Measurements from ENCODE around the gene KLHL15. TPM values are rescaled to one million over a fixed set of nuclear protein-coding genes. Genes with fewer than 3 reads are reported as not detected.
A peak's percentile ranks its signal among the peaks of the same experiment; 100 is the strongest.
"Not testable (repeated sequence)": the region's sequence is repeated elsewhere in the genome, so short reads cannot be mapped to it uniquely, and the experiment has no call there.

KLHL15 gene
- total RNA-seq, 2 donors from 2014 or later: 4.0 to 5.2 TPM

DNA sequence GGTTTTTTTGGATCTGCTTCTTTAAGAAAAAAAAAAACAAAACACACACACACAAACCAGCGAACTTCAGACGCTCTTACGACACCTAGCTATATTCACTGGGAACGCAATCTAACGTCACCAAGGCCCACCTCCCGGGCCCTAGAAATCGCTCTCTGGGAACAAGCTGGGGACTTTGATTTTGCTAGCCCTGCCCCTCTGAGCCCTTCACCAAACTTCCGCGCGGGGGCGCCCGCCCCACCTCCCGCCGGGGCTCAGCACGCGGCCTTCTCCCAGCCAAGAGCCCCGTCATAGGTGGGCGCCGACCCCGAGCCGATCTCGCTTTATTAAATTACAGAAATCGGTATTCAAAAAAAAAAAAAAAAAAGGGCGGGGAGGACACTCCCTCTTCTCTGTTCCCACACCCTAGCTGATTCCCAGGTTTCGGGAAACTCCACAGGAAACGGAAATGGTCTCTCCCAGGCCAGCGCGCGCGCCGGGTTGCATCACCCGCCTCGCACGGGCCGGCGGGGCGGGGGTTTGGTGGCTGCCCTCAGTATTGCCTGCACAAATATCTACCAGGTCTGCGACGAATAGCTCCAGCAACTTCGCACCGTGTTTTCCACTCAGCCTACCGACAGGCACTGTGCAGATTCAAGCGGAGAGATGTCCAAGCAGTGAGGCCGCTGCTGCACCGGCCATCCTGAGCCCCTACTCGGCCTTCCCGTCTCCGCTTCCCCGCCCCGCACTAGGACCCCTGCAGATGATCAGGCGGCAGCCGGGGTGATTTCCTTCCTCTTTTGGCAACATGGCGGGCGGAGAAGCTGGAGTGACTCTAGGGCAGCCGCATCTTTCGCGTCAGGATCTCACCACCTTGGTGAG, 27.4 kb upstream of the KLHL15 start, which contains the start of gene EIF2S3:
EIF2S3 (plus strand) TSS at position 775 of the 861 bp plus-strand sequence; CDS start at position 788, 13 bp downstream.
- intact Hi-C loops (cut with DNase I): loop anchor here (5.0 to 10.0 kb wide), 2 partner anchors 100 to 147 kb away; partner anchors contain the start of genes APOO and CXorf58
- Histone ChIP-seq H3K27ac (peak within 1 kb of the TSS; percentile 75), H3K9ac (ENCODE audit: low read depth in 2 of 2, low read length in 2 of 2) (peak within 1 kb of the TSS; percentile 81 to 95), H3K9me3 (no peaks in the 10 kb centered on the region), H3K4me1 (peaks cover 5% of the 10 kb centered on the region), H3K4me3 (peak within 1 kb of the TSS; percentile 96), H3K36me3 (no peaks in the 10 kb centered on the region), H3K27me3 (no peaks in the 10 kb centered on the region)
- TF ChIP-seq, protein P1, sequence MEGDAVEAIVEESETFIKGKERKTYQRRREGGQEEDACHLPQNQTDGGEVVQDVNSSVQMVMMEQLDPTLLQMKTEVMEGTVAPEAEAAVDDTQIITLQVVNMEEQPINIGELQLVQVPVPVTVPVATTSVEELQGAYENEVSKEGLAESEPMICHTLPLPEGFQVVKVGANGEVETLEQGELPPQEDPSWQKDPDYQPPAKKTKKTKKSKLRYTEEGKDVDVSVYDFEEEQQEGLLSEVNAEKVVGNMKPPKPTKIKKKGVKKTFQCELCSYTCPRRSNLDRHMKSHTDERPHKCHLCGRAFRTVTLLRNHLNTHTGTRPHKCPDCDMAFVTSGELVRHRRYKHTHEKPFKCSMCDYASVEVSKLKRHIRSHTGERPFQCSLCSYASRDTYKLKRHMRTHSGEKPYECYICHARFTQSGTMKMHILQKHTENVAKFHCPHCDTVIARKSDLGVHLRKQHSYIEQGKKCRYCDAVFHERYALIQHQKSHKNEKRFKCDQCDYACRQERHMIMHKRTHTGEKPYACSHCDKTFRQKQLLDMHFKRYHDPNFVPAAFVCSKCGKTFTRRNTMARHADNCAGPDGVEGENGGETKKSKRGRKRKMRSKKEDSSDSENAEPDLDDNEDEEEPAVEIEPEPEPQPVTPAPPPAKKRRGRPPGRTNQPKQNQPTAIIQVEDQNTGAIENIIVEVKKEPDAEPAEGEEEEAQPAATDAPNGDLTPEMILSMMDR (IDR thresholded peaks at IDR 0.05): peak; percentile 71
- DNase-seq: peak; percentile 94

DNA sequence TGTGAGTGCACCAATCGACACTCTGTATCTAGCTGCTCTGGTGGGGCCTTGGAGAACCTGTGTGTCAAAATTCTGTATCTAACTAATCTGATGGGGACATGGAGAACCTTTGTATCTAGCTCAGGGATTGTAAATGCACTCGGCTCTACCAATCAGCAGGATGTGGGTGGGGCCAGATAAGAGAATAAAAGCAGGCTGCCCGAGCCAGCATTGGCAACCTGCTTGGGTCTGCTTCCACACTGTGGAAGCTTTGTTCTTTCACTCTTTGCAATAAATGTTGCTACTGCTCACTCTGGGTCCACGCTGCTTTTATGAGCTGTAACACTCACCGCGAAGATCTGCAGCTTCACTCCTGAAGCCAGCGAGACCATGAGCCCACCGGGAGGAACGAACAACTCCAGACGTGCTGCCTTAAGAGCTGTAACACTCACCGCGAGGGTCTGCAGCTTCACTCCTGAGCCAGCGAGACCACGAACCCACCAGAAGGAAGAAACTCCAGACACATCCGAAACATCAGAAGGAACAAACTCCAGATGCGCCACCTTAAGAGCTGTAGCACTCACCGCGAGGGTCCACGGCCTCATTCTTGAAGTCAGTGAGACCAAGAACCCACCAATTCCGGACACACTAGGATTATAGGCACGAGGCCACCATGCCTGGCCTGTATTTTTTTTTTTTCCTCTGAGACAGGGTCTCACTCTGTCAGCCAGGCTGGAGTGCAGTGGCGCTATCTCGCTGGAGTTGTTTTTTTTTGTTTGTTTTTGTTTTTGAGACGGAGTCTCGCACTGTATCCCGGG, 23.7 kb upstream of the KLHL15 start:
- H3K4me3 ChIP-seq; H3K9me3 ChIP-seq; H3K27ac ChIP-seq; H3K9ac ChIP-seq (ENCODE audit: low read depth in 2 of 2, low read length in 2 of 2); H3K36me3 ChIP-seq; H3K27me3 ChIP-seq; DNase-seq; H3K4me1 ChIP-seq: not testable (repeated sequence)
- intact Hi-C loops (cut with DNase I): loop anchor here (5.0 to 10.0 kb wide), 2 partner anchors 104 to 143 kb away; partner anchors contain the start of genes APOO and CXorf58

DNA sequence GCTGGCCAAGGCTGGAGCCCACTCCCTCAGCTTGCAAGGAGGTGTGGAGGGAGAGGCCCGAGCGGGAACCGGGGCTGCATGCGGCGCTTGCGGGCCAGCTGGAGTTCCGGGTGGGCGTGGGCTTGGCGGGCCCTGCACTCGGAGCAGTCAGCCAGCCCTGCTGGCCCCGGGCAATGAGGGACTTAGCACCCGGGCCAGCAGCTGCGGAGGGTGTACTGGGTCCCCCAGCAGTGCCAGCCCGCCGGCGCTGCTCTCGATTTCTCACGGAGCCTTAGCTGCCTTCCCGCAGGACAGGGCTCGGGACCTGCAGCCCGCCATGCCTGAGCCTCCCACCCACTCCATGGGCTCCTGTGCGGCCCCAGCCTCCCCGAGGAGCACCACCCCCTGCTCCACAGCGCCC, 22.7 kb upstream of the KLHL15 start:
- not testable (repeated sequence) for H3K36me3 ChIP-seq; DNase-seq; H3K9me3 ChIP-seq; H3K9ac ChIP-seq (ENCODE audit: low read depth in 2 of 2, low read length in 2 of 2); H3K4me1 ChIP-seq; H3K27me3 ChIP-seq; H3K27ac ChIP-seq; H3K4me3 ChIP-seq
- intact Hi-C loops (cut with DNase I): loop anchor here (5.0 to 10.0 kb wide), 2 partner anchors 105 to 142 kb away; partner anchors contain the start of genes APOO and CXorf58

DNA sequence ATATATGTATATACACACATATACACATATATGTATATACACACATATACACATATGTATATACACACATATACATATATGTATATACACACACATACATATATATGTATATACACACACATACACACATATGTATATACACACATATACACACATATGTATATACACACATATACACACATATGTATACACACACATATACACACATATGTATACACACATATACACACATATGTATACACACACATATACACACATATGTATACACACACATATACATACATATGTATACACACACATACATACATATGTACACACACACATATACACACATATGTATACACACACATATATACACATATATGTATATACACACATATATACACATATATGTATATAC, 19.1 kb upstream of the KLHL15 start:
- H3K9ac ChIP-seq (ENCODE audit: low read depth in 2 of 2, low read length in 2 of 2); H3K36me3 ChIP-seq; intact Hi-C loops (cut with DNase I); DNase-seq; H3K4me1 ChIP-seq; H3K4me3 ChIP-seq; H3K27me3 ChIP-seq; H3K9me3 ChIP-seq; H3K27ac ChIP-seq: not testable (repeated sequence)

DNA sequence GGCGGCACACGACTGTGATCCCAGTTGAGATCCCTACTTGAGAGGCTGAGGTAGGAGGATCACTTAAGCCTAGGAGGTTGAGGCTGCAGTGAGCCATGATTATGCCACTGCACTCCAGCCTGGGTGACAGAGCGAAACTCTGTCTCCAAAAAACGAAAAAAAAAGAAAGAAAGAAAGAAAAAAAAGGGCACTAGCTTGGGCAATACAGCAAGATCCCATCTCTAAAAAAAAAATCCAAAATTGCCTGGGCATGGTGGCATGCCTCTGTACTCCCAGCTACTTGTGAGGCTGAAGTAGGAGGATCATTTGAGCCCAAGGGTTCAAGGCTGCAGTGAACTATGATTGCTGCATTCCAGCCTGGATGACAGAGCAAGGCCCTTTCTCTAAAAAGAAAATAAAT, 10.7 kb upstream of the KLHL15 start:
- no peaks in the 10 kb centered on the region for H3K36me3 ChIP-seq
- no peaks in the 10 kb centered on the region for H3K9me3 ChIP-seq
- H3K4me1 ChIP-seq: no peaks in the 10 kb centered on the region
- DNase-seq: no peak
- no peak overlapping the region for H3K27ac ChIP-seq
- TF ChIP-seq, protein P1 (IDR thresholded peaks at IDR 0.05): no peak
- intact Hi-C loops (cut with DNase I): no loop called here
- peaks cover 5% of the 10 kb centered on the region for H3K27me3 ChIP-seq
- H3K9ac ChIP-seq (ENCODE audit: low read depth in 2 of 2, low read length in 2 of 2): no peak overlapping the region
- H3K4me3 ChIP-seq: no peak overlapping the region

DNA sequence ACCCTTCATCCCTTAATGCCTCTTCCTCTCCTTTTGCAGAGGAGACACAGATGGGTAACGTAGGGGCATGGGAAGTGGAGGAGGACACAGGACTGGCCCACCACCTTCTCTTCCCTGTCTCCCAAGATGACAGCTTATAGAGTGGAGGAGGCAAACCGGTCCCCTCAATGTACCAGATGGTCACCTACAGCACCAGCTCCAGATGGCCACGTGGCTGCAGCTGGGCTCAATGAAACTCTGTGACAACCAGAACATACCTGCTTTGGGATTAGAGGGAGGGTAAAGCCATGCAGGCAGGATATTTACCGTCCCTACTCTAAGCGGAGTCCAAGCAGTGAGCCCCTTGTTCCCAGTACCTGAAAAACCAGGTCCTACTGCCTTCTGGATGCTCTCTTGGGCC, 7.5 kb upstream of the KLHL15 start:
- Histone ChIP-seq H3K4me3 (no peak overlapping the region), H3K4me1 (no peaks in the 10 kb centered on the region), H3K27ac (no peak overlapping the region), H3K9ac (ENCODE audit: low read depth in 2 of 2, low read length in 2 of 2) (no peak overlapping the region), H3K36me3 (no peaks in the 10 kb centered on the region), H3K9me3 (no peaks in the 10 kb centered on the region), H3K27me3 (no peaks in the 10 kb centered on the region)
- TF ChIP-seq, protein P1 (IDR thresholded peaks at IDR 0.05): no peak
- no peak for DNase-seq
- intact Hi-C loops (cut with DNase I): no loop called here

Measured in colonic mucosa (tissue), 4 donors.